Stimulated activated CD4-positive, alpha-beta T cell treated with anti-CD3 and anti-CD28 coated beads, Interleukin-4, amount 100 ng/mL, for 24 hours (primary cell): ENCODE data around the gene ALG14.
"Not testable (repeated sequence)": the region's sequence is repeated elsewhere in the genome, so short reads cannot be mapped to it uniquely, and the experiment has no call there.

ENCODE experiments used
- DNase-seq: peaks from one replicate; pipeline ENCODE4 v3.0.0-alpha.2; 2020

ALG14 gene

GRCh38 chr1:95005584-95005983 lies 67.2 kb downstream of the ALG14 start:
- no peak for DNase-seq

GRCh38 chr1:95004013-95004412 lies 68.7 kb downstream of the ALG14 start:
- no peak for DNase-seq

GRCh38 chr1:95003433-95003738 lies 69.4 kb downstream of the ALG14 start:
- DNase-seq, result no peak

- DNase-seq, result no peak
Observed at GRCh38 chr1:95002540-95003432, 70.0 kb downstream of the ALG14 start.

GRCh38 chr1:95002164-95002539 lies 70.6 kb downstream of the ALG14 start:
- DNase-seq, result no peak

- no peak for DNase-seq
Observed at GRCh38 chr1:94999456-95000131, 73.2 kb downstream of the ALG14 start.

- DNase-seq, result no peak
Observed at GRCh38 chr1:94998748-94999147, 74.0 kb downstream of the ALG14 start.

- DNase-seq, result no peak
Observed at GRCh38 chr1:94998114-94998513, 74.6 kb downstream of the ALG14 start.

GRCh38 chr1:94995536-94995935 lies 77.2 kb downstream of the ALG14 start:
- DNase-seq, result not testable (repeated sequence)

GRCh38 chr1:94994805-94995204 lies 77.9 kb downstream of the ALG14 start:
- DNase-seq, result no peak

- DNase-seq, result no peak
Observed at GRCh38 chr1:94993931-94994645, 78.7 kb downstream of the ALG14 start.

GRCh38 chr1:94992863-94993563 lies 79.7 kb downstream of the ALG14 start:
- DNase-seq, result no peak

GRCh38 chr1:94992161-94992560 lies 80.6 kb downstream of the ALG14 start:
- DNase-seq, result no peak

- DNase-seq, result no peak
Observed at GRCh38 chr1:94989911-94990473, 82.8 kb downstream of the ALG14 start.

- DNase-seq, result no peak
Observed at GRCh38 chr1:94989398-94989797, 83.4 kb downstream of the ALG14 start.

- no peak for DNase-seq
Observed at GRCh38 chr1:94988356-94988755, 84.4 kb downstream of the ALG14 start.

- no peak for DNase-seq
Observed at GRCh38 chr1:94986783-94987182, 86.0 kb downstream of the ALG14 start.

- DNase-seq, result no peak
Observed at GRCh38 chr1:94983171-94983739, 89.5 kb downstream of the ALG14 start.

- no peak for DNase-seq
Observed at GRCh38 chr1:94982398-94982797, 90.4 kb downstream of the ALG14 start.

GRCh38 chr1:94981575-94981973 lies 91.2 kb downstream of the ALG14 start:
- DNase-seq, result no peak

- no peak for DNase-seq
Observed at GRCh38 chr1:94980582-94981574, 91.9 kb downstream of the ALG14 start.
